ENCODE data around the gene AMN.

GRCh38 chr14:102938191-102938590 lies 15.7 kb downstream of the AMN start:
- TF ChIP-seq CTCF (conservative IDR thresholded peaks at IDR 0.05) (no peak), ZFX (IDR thresholded peaks at IDR 0.05) (no peak)

Measured in C4-2B (cell line).